ENCODE results near the gene PRICKLE3. TPM values are rescaled to one million over a fixed set of nuclear protein-coding genes. Genes with fewer than 3 reads are reported as not detected.
"Not testable (repeated sequence)": the region's sequence is repeated elsewhere in the genome, so short reads cannot be mapped to it uniquely, and the experiment has no call there.

The PRICKLE3 gene
- total and polyA plus RNA-seq, 2 experiments from 2014 or later: 4.7 to 13.7 TPM

DNA sequence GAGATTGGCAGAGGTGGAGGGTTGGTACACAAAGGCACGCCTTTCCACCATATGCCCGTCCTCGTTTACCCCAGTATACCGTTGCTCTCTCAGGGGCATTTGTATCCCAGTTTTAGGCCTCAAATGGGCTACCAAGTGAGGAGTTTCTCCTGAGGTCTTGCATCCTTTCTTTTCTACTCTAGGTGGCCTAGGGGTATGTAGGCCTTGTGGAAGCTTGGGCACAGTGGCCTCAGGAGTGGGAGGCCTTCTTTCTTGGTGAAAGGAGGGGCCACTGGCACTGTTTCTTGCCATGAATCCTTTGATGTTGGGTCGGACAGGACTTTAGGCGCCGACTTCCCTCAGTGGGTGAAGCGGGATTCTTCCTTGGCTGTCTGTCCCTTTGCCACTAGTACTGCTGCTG lies 38.9 kb downstream of the PRICKLE3 start:
- H3K36me3 Mint-ChIP-seq (ENCODE audit: low read depth): no peaks in the 10 kb centered on the region
- H3K27me3 Mint-ChIP-seq (ENCODE audit: insufficient read depth, low read depth, poor library complexity): peaks cover 1% of the 10 kb centered on the region
- H3K4me3 ChIP-seq: no peak overlapping the region
- no peaks in the 10 kb centered on the region for H3K9me2 ChIP-seq (ENCODE audit: insufficient read depth)
- H2AFZ ChIP-seq: no peak overlapping the region
- no peaks in the 10 kb centered on the region for H4K20me1 ChIP-seq (replicated peaks; ENCODE audit: insufficient read depth)
- no peak for ATAC-seq
- no peaks in the 10 kb centered on the region for H3K79me2 ChIP-seq (replicated peaks; ENCODE audit: insufficient read depth)
- no peaks in the 10 kb centered on the region for H3K9me3 Mint-ChIP-seq
- H3F3A ChIP-seq (replicated peaks; ENCODE audit: low read depth): no peaks in the 10 kb centered on the region
- TF ChIP-seq, protein P1, sequence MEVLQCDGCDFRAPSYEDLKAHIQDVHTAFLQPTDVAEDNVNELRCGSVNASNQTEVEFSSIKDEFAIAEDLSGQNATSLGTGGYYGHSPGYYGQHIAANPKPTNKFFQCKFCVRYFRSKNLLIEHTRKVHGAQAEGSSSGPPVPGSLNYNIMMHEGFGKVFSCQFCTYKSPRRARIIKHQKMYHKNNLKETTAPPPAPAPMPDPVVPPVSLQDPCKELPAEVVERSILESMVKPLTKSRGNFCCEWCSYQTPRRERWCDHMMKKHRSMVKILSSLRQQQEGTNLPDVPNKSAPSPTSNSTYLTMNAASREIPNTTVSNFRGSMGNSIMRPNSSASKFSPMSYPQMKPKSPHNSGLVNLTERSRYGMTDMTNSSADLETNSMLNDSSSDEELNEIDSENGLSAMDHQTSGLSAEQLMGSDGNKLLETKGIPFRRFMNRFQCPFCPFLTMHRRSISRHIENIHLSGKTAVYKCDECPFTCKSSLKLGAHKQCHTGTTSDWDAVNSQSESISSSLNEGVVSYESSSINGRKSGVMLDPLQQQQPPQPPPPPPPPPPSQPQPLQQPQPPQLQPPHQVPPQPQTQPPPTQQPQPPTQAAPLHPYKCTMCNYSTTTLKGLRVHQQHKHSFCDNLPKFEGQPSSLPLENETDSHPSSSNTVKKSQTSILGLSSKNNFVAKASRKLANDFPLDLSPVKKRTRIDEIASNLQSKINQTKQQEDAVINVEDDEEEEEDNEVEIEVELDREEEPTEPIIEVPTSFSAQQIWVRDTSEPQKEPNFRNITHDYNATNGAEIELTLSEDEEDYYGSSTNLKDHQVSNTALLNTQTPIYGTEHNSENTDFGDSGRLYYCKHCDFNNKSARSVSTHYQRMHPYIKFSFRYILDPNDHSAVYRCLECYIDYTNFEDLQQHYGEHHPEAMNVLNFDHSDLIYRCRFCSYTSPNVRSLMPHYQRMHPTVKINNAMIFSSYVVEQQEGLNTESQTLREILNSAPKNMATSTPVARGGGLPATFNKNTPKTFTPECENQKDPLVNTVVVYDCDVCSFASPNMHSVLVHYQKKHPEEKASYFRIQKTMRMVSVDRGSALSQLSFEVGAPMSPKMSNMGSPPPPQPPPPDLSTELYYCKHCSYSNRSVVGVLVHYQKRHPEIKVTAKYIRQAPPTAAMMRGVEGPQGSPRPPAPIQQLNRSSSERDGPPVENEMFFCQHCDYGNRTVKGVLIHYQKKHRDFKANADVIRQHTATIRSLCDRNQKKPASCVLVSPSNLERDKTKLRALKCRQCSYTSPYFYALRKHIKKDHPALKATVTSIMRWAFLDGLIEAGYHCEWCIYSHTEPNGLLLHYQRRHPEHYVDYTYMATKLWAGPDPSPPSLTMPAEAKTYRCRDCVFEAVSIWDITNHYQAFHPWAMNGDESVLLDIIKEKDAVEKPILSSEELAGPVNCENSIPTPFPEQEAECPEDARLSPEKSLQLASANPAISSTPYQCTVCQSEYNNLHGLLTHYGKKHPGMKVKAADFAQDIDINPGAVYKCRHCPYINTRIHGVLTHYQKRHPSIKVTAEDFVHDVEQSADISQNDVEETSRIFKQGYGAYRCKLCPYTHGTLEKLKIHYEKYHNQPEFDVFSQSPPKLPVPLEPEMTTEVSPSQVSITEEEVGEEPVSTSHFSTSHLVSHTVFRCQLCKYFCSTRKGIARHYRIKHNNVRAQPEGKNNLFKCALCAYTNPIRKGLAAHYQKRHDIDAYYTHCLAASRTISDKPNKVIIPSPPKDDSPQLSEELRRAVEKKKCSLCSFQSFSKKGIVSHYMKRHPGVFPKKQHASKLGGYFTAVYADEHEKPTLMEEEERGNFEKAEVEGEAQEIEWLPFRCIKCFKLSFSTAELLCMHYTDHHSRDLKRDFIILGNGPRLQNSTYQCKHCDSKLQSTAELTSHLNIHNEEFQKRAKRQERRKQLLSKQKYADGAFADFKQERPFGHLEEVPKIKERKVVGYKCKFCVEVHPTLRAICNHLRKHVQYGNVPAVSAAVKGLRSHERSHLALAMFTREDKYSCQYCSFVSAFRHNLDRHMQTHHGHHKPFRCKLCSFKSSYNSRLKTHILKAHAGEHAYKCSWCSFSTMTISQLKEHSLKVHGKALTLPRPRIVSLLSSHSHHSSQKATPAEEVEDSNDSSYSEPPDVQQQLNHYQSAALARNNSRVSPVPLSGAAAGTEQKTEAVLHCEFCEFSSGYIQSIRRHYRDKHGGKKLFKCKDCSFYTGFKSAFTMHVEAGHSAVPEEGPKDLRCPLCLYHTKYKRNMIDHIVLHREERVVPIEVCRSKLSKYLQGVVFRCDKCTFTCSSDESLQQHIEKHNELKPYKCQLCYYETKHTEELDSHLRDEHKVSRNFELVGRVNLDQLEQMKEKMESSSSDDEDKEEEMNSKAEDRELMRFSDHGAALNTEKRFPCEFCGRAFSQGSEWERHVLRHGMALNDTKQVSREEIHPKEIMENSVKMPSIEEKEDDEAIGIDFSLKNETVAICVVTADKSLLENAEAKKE (CRISPR knock-in tag; IDR thresholded peaks at IDR 0.05): no peak
- no peak overlapping the region for H3K4me2 ChIP-seq
- no peaks in the 10 kb centered on the region for H3K36me3 ChIP-seq (ENCODE audit: insufficient read depth)
- no peak overlapping the region for H3K27ac Mint-ChIP-seq
- H3K4me3 Mint-ChIP-seq: no peak overlapping the region
- H3K4me1 ChIP-seq (ENCODE audit: insufficient read depth): no peaks in the 10 kb centered on the region
- H3K27ac ChIP-seq (ENCODE audit: low read depth): no peak overlapping the region
- H3K27me3 ChIP-seq (ENCODE audit: insufficient read depth): no peaks in the 10 kb centered on the region
- DNase-seq (ENCODE audit: low spot score): no peak
- no peaks in the 10 kb centered on the region for H3K4me1 Mint-ChIP-seq

DNA sequence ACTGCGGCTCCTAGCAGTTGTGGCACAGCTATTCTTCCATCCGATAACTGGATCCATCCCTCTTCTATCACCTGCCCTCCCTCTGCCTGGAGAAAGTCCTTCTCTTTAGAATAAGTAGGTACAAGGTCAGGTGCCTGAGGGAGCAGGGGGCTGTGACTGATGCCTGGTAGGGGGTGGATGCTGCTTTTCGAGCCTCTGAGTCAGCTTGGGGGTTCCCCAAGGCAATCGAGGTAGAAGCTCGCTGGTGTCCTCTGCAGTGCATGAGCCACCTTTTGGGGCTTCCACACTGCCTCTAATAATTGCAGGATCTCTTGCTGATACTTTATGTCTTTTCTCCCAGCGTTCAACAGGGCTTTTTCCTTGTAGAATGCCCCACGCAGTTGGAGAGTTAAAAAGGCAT lies 43.0 kb downstream of the PRICKLE3 start:
- H3K9me2 ChIP-seq (ENCODE audit: insufficient read depth); ATAC-seq; H3K27me3 Mint-ChIP-seq (ENCODE audit: insufficient read depth, low read depth, poor library complexity); H3K27me3 ChIP-seq (ENCODE audit: insufficient read depth); H3K36me3 ChIP-seq (ENCODE audit: insufficient read depth); DNase-seq (ENCODE audit: low spot score); H3K4me3 ChIP-seq; H3K4me1 ChIP-seq (ENCODE audit: insufficient read depth); H3K4me3 Mint-ChIP-seq; H3K27ac ChIP-seq (ENCODE audit: low read depth); H3K79me2 ChIP-seq (replicated peaks; ENCODE audit: insufficient read depth); H3K4me1 Mint-ChIP-seq; H3K27ac Mint-ChIP-seq; H3F3A ChIP-seq (replicated peaks; ENCODE audit: low read depth); H3K4me2 ChIP-seq; H2AFZ ChIP-seq; H4K20me1 ChIP-seq (replicated peaks; ENCODE audit: insufficient read depth); H3K36me3 Mint-ChIP-seq (ENCODE audit: low read depth): not testable (repeated sequence)
- H3K9me3 Mint-ChIP-seq: peaks cover 12% of the 10 kb centered on the region

DNA sequence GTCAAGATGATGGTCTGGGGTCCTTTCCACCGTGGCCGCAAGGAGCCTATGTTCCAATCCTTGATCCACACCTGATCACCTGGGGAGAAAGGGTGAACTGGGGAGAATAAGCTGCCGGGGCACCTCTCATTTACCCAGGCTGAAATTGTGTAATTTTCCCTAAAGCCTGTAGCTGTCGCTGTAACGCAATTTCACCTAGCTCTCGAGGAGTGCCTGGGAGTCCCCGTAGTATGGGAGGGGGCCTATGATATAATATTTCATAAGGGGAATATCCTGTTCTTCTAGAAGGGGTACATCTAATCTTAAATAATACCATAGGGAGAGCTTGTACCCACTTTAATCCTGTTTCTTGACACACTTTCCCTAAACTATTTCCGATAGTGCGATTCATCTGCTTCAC lies 43.9 kb downstream of the PRICKLE3 start:
- ATAC-seq: 0 out of 3 replicates have a peak, but pooled peaks have one; percentile 30
- not testable (repeated sequence) for H3K27ac Mint-ChIP-seq; H4K20me1 ChIP-seq (replicated peaks; ENCODE audit: insufficient read depth); H3K79me2 ChIP-seq (replicated peaks; ENCODE audit: insufficient read depth); H3K27me3 Mint-ChIP-seq (ENCODE audit: insufficient read depth, low read depth, poor library complexity); H3K4me1 Mint-ChIP-seq; H3K9me2 ChIP-seq (ENCODE audit: insufficient read depth); H3K36me3 ChIP-seq (ENCODE audit: insufficient read depth); H3F3A ChIP-seq (replicated peaks; ENCODE audit: low read depth); H3K4me3 ChIP-seq; H3K27me3 ChIP-seq (ENCODE audit: insufficient read depth); H3K36me3 Mint-ChIP-seq (ENCODE audit: low read depth); H3K27ac ChIP-seq (ENCODE audit: low read depth); H2AFZ ChIP-seq; H3K4me2 ChIP-seq; H3K4me3 Mint-ChIP-seq; H3K4me1 ChIP-seq (ENCODE audit: insufficient read depth)
- TF ChIP-seq, protein P2, sequence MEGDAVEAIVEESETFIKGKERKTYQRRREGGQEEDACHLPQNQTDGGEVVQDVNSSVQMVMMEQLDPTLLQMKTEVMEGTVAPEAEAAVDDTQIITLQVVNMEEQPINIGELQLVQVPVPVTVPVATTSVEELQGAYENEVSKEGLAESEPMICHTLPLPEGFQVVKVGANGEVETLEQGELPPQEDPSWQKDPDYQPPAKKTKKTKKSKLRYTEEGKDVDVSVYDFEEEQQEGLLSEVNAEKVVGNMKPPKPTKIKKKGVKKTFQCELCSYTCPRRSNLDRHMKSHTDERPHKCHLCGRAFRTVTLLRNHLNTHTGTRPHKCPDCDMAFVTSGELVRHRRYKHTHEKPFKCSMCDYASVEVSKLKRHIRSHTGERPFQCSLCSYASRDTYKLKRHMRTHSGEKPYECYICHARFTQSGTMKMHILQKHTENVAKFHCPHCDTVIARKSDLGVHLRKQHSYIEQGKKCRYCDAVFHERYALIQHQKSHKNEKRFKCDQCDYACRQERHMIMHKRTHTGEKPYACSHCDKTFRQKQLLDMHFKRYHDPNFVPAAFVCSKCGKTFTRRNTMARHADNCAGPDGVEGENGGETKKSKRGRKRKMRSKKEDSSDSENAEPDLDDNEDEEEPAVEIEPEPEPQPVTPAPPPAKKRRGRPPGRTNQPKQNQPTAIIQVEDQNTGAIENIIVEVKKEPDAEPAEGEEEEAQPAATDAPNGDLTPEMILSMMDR (conservative IDR thresholded peaks at IDR 0.05; ENCODE audit: low read depth in 2 of 2): peak; percentile 45 to 66
- DNase-seq (ENCODE audit: low spot score): peak; percentile 64
- peaks cover 12% of the 10 kb centered on the region for H3K9me3 Mint-ChIP-seq
